ENCODE measurements around the gene GALM.
"Not testable (repeated sequence)": the region's sequence is repeated elsewhere in the genome, so short reads cannot be mapped to it uniquely, and the experiment has no call there.

The GALM gene

DNA sequence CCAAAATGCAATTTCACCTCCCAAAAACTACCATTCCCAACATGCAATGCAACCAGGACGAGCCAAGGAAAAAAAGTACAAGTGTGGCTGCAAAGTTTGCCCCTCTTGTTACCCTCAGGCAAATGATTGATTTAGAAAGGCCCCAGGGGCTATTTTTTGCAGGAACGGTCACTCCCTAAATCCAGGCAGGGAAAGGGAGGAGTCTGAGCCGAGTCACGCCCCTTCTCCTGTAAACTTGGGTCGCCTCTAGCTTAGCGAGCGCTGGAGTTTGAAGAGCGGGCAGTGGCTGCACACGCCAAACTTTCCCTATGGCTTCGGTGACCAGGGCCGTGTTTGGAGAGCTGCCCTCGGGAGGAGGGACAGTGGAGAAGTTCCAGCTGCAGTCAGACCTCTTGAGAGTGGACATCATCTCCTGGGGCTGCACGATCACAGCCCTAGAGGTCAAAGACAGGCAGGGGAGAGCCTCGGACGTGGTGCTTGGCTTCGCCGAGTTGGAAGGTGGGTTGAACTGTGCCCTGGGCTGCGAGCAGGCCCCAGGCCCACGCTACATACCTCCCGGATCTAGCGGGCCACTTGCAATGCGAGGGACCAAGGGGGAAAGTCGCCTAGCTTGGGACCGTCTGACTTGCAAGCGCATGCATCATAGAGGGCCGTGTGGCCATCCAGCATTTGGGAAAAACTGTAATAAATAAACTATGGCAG lies at the start of gene GALM:
GALM (plus strand) TSS at position 261 of the 702 bp plus-strand sequence; CDS start at position 309, 48 bp downstream.
- DNase-seq (ENCODE audit: low read depth in 2 of 2): peak; percentile 35 to 61

- DNase-seq (ENCODE audit: low read depth in 2 of 2): no peak
Observed at GRCh38 chr2:38617301-38617700, 48.6 kb upstream of the GALM start.

DNA sequence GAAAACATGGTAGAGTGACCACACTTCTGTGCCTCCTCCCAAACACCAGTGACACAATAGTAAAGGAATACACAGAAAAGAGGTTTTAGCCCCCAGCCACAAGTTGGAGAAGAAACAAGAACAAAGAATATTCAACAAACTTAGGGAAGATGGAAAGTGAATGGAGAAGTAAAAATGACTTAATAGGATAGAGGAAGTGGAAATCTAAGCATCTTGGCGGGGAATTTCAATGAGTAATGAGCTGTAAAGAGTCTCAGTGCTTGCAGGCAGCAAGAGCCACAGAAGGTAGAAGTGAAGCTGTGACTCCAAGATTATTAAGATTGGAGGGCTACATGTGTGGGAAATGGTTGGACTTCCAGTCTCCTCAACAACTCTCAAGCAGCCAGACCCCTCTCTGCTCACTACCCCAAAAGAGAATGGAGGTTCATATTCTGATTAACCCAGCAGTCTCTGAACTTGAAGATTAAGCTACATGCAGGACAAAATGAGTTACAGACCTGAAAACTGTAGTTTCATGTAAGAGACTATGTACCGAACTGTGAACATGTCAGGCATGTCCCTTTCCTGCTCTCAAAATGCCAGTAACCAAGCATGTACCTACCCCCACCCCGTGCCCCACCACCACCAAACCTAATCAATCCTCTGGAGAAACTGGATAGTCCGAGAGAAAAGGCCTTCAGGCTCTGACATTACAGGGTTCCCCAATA lies 46.3 kb upstream of the GALM start:
- DNase-seq (ENCODE audit: low read depth in 2 of 2): no peak

- DNase-seq (ENCODE audit: low read depth in 2 of 2): no peak
Observed at GRCh38 chr2:38620282-38620977, 45.5 kb upstream of the GALM start.

- no peak for DNase-seq (ENCODE audit: low read depth in 2 of 2)
Observed at GRCh38 chr2:38621018-38621417, 44.9 kb upstream of the GALM start.

GRCh38 chr2:38622210-38622609 lies 43.7 kb upstream of the GALM start:
- DNase-seq (ENCODE audit: low read depth in 2 of 2): no peak

- DNase-seq (ENCODE audit: low read depth in 2 of 2): peak in 1 of 2 donors; percentile 13
Observed at GRCh38 chr2:38626326-38627035, 39.4 kb upstream of the GALM start.

DNA sequence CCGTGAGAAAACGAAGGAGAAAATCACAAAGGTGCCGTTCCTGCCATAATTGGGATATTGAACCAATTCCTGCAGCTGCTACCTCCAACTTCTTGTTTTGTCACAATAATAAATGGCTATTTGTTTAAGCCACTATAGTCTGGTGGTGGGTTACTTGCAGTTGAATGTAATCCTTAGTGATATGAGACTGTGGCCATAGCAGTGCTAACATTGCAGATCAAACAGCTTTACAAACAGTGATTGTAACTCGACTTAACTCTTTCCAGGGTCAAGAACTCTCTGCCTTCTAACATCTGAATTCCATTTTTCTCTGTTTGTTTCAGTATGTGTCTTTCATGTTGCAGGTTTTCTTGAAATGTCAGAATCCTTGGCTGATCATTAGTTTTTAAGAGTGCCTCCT lies 38.5 kb upstream of the GALM start:
- no peak for DNase-seq (ENCODE audit: low read depth in 2 of 2)

GRCh38 chr2:38629684-38630083 lies 36.2 kb upstream of the GALM start:
- no peak for DNase-seq (ENCODE audit: low read depth in 2 of 2)

- DNase-seq (ENCODE audit: low read depth in 2 of 2): no peak
Observed at GRCh38 chr2:38631976-38632375, 33.9 kb upstream of the GALM start.

DNA sequence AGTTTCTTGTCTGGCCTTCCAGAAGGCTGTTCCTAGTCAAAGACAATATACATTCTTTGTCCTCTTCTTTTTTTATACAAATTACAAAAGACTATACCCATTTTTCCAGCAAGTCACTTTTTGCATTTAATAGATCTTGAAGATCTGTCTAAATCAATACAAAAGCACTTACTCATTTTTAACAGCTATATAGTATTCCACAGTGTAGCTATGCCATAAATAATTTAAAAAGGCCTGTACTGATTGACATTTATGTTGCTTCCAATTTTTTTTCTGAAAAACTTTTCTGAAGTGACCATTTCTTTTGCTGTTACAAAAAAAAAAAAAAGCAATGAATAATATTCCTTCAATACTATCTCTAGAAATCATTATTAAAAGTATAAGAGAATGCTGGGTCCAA lies 32.9 kb upstream of the GALM start:
- no peak for DNase-seq (ENCODE audit: low read depth in 2 of 2)

DNA sequence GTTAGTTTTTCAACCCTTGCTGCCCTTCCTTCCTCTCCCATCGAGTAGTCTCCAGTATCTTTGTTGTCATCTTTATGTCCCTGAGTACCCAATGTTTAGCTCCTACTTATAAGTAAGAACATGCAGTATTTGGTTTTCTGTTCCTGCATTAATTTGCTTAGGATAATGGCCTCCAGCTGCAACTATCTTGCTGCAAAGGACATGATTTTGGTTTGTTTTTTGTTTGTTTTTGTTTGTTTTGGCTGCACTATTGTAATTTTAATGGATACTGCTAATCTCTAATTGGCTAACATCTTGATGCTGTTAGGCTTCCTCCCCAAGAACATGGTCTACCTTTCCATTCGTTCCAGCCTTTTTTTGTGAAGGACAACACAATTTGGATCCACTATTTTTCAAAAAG lies 32.0 kb upstream of the GALM start:
- no peak for DNase-seq (ENCODE audit: low read depth in 2 of 2)

GRCh38 chr2:38634684-38635083 lies 31.2 kb upstream of the GALM start:
- no peak for DNase-seq (ENCODE audit: low read depth in 2 of 2)

DNA sequence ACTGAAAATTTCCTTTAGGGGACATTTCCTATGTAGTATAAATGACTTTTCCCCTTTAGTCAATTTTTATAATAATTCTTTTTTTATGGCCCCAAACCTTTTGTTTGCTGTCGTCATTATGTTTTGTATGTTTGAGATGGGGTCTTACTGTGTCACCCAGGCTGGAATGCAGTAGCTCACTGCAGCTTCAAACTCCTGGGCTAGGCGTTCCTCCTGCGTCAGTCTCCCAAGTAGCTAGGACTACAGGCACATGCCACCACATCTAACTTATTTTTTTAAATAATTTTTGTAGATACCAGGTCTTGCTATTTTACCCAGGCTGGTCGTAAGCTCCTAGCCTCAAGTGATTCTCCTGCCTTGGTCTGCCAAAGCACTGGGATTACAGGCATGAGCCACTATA lies 30.8 kb upstream of the GALM start:
- no peak for DNase-seq (ENCODE audit: low read depth in 2 of 2)

GRCh38 chr2:38636069-38636468 lies 29.8 kb upstream of the GALM start:
- no peak for DNase-seq (ENCODE audit: low read depth in 2 of 2)

- not testable (repeated sequence) for DNase-seq (ENCODE audit: low read depth in 2 of 2)
Observed at GRCh38 chr2:38642373-38643017, 23.4 kb upstream of the GALM start.

- no peak for DNase-seq (ENCODE audit: low read depth in 2 of 2)
Observed at GRCh38 chr2:38643021-38643671, 22.8 kb upstream of the GALM start.

DNA sequence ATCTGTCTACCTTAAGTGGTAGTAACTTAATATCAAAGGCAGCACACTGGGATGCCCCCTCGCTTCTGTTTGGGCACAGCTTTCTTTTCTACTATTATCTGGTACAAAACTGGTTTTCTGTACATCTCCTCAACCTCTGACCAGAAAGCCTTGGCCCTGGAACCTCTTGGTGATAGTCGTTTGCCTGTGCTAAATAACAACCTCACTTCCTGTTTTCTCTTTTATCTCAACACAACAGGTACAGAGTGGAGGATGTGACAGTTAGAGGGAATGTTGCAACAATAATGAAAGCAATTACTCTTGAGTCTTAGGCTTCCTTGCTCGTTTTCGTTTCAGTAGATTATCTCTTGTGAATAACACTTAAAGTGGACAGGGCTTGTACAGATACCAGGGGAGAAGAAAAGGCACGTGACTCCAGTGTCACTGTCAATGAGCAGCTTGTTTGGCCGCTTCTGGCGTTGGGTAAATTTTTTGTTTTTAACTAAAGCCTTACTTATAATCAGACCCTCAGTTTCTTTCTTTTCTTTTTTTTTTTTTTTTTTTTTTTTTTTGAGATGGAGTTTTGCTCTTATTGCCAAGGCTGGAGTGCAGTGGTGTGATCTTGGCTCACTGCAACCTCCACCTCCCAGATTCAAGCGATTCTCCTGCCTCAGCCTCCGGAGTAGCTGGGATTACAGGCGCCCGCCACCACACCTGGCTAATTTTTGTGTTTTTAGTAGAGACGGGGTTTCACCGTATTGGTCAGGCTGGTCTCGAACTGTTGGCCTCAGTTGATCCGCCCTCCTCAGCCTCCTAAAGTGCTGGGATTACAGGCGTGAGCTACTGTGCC lies 22.0 kb upstream of the GALM start:
- not testable (repeated sequence) for DNase-seq (ENCODE audit: low read depth in 2 of 2)

- no peak for DNase-seq (ENCODE audit: low read depth in 2 of 2)
Observed at GRCh38 chr2:38648107-38648761, 17.7 kb upstream of the GALM start.
